Activated T-helper 17 cell treated with anti-CD3 and anti-CD28 coated beads, Interleukin-2, amount 50 U/mL, for 72 hours (primary cell): ENCODE measurements around the gene FOXE1. TPM values are rescaled to one million over a fixed set of nuclear protein-coding genes. Genes with fewer than 3 reads are reported as not detected.

Experiments
- ATAC-seq: fragments of 150-1000 bp; cut with Tn5 transposase; replicated peaks from 2 replicates; pipeline ENCODE4 v1.10.0; 2021; ENCODE audit warnings: mild to moderate bottlenecking, moderate library complexity
- H3K27ac Mint-ChIP-seq: one replicate; pipeline ENCODE4 v1.8.0; 2022; ENCODE audit warnings: mixed read lengths
- H3K27me3 Mint-ChIP-seq: one replicate; pipeline ENCODE4 v1.8.0; 2022; ENCODE audit warnings: mixed read lengths
- H3K36me3 Mint-ChIP-seq: one replicate; pipeline ENCODE4 v1.8.0; 2022; ENCODE audit warnings: low read depth, mild to moderate bottlenecking, mixed read lengths
- H3K4me1 Mint-ChIP-seq: one replicate; pipeline ENCODE4 v1.8.0; 2022; ENCODE audit warnings: mixed read lengths
- H3K4me3 Mint-ChIP-seq: one replicate; pipeline ENCODE4 v1.8.0; 2022; ENCODE audit warnings: mild to moderate bottlenecking, mixed read lengths
- H3K9me3 Mint-ChIP-seq: one replicate; pipeline ENCODE4 v1.8.0; 2022; ENCODE audit warnings: mixed read lengths
- total RNA-seq, 2 donors: library from RNA; stranded (reverse); gene quantifications; one replicate each; pipeline ENCODE4 v1.2.3, GENCODE V29; 2022

FOXE1 gene
- total RNA-seq, 2 donors from 2014 or later = not detected

GRCh38 chr9:97840521-97840920 lies 12.5 kb upstream of the FOXE1 start:
- Mint-ChIP-seq H3K4me3 (no peak overlapping the region), H3K27me3 (peaks cover 58% of the 10 kb centered on the region), H3K36me3 (no peaks in the 10 kb centered on the region), H3K27ac (no peak overlapping the region), H3K9me3 (no peaks in the 10 kb centered on the region), H3K4me1 (no peaks in the 10 kb centered on the region)
- ATAC-seq = no peak

- no peak overlapping the region for H3K4me3 Mint-ChIP-seq
- no peaks in the 10 kb centered on the region for H3K4me1 Mint-ChIP-seq
- no peaks in the 10 kb centered on the region for H3K36me3 Mint-ChIP-seq
- H3K27ac Mint-ChIP-seq = no peak overlapping the region
- H3K27me3 Mint-ChIP-seq = peaks cover 58% of the 10 kb centered on the region
- H3K9me3 Mint-ChIP-seq = no peaks in the 10 kb centered on the region
- ATAC-seq = peak; percentile 16
Measured at GRCh38 chr9:97842960-97843359, 10.1 kb upstream of the FOXE1 start.

DNA sequence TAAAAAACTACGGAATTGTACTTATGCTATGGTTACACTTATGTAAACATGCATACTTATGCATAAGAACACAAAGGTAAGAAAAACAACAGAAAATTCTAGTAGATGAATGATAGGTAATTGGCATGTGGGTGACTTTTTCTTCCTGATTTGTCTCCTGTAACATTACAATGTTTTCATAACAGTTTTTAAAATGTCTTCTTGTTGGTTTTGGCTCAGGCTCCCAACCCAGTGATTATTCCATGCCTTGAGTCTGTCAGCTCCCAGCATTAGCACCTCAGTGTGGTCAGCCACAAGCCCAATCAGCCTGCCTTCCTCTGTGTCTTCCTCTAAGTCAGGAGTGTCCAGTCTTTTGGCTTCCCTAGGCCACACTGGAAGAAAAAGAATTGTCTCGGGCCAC lies 7.9 kb upstream of the FOXE1 start:
- no peaks in the 10 kb centered on the region for H3K36me3 Mint-ChIP-seq
- H3K4me3 Mint-ChIP-seq = no peak overlapping the region
- no peak overlapping the region for H3K27ac Mint-ChIP-seq
- no peak for ATAC-seq
- peaks cover 66% of the 10 kb centered on the region for H3K27me3 Mint-ChIP-seq
- H3K4me1 Mint-ChIP-seq = no peaks in the 10 kb centered on the region
- no peaks in the 10 kb centered on the region for H3K9me3 Mint-ChIP-seq

- Mint-ChIP-seq H3K27ac (no peak overlapping the region), H3K36me3 (no peaks in the 10 kb centered on the region), H3K4me1 (no peaks in the 10 kb centered on the region), H3K9me3 (no peaks in the 10 kb centered on the region), H3K4me3 (no peak overlapping the region), H3K27me3 (peaks cover 68% of the 10 kb centered on the region)
- no peak for ATAC-seq
Measured at GRCh38 chr9:97845763-97846162, 7.3 kb upstream of the FOXE1 start.

- Mint-ChIP-seq H3K27me3 (peaks cover 67% of the 10 kb centered on the region), H3K36me3 (no peaks in the 10 kb centered on the region), H3K4me3 (no peak overlapping the region), H3K9me3 (no peaks in the 10 kb centered on the region), H3K4me1 (no peaks in the 10 kb centered on the region), H3K27ac (no peak overlapping the region)
- ATAC-seq = no peak
Measured at GRCh38 chr9:97846347-97846746, 6.7 kb upstream of the FOXE1 start.

GRCh38 chr9:97847474-97848214 lies 5.4 kb upstream of the FOXE1 start:
- Mint-ChIP-seq H3K27ac (no peak overlapping the region), H3K9me3 (no peaks in the 10 kb centered on the region), H3K36me3 (no peaks in the 10 kb centered on the region), H3K4me3 (peak overlapping the region; percentile 66), H3K27me3 (peaks cover 65% of the 10 kb centered on the region), H3K4me1 (peaks cover 4% of the 10 kb centered on the region)
- no peak for ATAC-seq

DNA sequence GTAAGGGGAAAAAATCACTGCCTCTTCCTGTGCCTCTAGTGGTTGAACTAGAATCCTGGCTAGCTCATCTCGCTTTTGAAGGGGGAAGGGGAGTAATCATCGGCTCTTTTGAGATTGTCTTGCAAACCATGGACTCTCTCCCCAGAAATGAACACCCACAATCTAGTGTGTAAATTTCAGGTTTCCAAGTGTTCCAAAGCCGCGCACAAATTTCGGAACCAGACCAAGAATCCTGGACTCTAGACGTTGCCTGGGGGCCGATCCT lies 4.9 kb upstream of the FOXE1 start:
- no peak for ATAC-seq
- Mint-ChIP-seq H3K4me1 (peaks cover 4% of the 10 kb centered on the region), H3K9me3 (no peaks in the 10 kb centered on the region), H3K36me3 (no peaks in the 10 kb centered on the region), H3K4me3 (peak overlapping the region; percentile 66), H3K27ac (no peak overlapping the region), H3K27me3 (peaks cover 62% of the 10 kb centered on the region)

GRCh38 chr9:97848480-97849237 lies 4.4 kb upstream of the FOXE1 start:
- ATAC-seq = peak; percentile 15
- peak overlapping the region; percentile 66 for H3K4me3 Mint-ChIP-seq
- peaks cover 59% of the 10 kb centered on the region for H3K27me3 Mint-ChIP-seq
- no peaks in the 10 kb centered on the region for H3K9me3 Mint-ChIP-seq
- no peak overlapping the region for H3K27ac Mint-ChIP-seq
- H3K36me3 Mint-ChIP-seq = no peaks in the 10 kb centered on the region
- peaks cover 4% of the 10 kb centered on the region for H3K4me1 Mint-ChIP-seq

DNA sequence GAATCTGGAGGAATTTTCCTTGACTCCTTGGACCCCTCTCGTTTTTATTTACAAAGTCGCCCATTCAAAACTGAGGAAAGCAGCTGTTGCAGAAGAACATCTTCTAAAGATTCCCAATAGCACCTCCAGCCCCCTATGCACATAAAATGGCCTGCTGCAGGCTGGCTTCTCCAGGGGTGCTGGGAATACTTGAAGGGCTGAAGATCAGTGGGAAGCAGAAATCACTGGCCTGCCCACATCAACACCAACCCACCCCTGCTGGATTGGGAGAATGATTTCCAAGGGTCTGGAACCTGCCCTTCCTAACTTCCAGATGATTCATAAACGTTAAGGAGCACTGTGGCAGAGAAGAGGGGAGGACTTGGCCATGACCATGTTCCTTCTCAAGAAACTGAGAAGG lies 3.0 kb upstream of the FOXE1 start:
- Mint-ChIP-seq H3K27me3 (peaks cover 63% of the 10 kb centered on the region), H3K27ac (no peak overlapping the region), H3K4me3 (peak overlapping the region; percentile 66), H3K9me3 (no peaks in the 10 kb centered on the region), H3K4me1 (peaks cover 4% of the 10 kb centered on the region), H3K36me3 (no peaks in the 10 kb centered on the region)
- no peak for ATAC-seq

DNA sequence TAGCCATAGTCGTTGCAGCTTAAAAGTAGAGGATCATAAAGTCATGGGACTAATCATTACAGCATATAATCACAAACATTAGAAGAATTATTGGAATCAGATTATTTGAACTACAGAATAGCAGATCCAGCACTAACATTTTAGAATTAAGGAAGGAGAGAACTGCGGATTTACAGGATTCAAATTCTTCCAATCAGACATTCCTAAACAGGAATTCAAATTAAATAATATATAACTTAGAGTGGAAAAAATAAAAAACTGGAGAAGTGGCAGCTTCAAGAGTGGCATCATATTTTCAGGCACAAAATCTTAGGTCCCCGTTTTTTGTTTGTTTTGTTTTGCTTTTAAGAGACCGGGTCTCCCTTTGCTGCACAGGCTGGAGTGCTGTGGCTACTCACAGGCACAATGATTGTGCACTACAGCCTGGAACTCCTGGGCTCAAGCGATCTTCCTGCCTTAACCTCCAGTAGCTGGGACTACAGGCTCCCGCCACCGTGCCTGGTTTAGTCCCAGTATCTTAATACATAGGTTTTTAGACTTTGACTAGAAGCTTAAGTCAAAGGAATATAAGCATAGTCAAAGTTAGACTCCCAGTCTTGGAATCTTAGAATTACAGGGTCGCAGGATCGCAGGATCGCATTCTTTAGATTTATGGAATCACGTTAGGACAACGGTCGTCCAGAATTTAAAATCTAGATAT lies 2.1 kb upstream of the FOXE1 start:
- H3K36me3 Mint-ChIP-seq = no peaks in the 10 kb centered on the region
- peaks cover 4% of the 10 kb centered on the region for H3K4me1 Mint-ChIP-seq
- no peaks in the 10 kb centered on the region for H3K9me3 Mint-ChIP-seq
- H3K4me3 Mint-ChIP-seq = no peak overlapping the region
- no peak overlapping the region for H3K27ac Mint-ChIP-seq
- ATAC-seq = no peak
- H3K27me3 Mint-ChIP-seq = peaks cover 61% of the 10 kb centered on the region

DNA sequence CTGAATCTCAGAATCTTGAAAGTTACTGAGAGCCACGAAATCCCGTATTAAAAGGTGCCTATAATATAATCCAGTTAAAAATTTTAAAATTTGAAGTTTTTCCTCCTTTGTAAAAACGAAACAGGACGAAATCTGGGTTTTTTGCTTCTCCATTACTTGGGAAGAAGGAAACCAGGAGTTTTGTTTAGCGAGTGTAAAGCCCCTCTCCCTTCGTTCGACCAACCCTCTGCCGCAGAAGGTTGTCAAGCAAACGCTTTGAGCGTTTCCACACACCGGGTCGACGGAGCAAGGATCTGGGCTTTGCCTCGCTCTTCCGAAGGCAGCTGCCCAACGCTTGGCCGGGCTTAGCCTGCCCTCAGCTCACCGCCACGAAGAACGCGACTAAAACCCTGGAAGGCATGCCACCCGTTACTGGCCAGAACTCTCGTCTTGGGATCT lies 1.6 kb upstream of the FOXE1 start:
- Mint-ChIP-seq H3K4me1 (peaks cover 4% of the 10 kb centered on the region), H3K27ac (no peak overlapping the region), H3K36me3 (no peaks in the 10 kb centered on the region), H3K4me3 (no peak overlapping the region), H3K27me3 (peaks cover 62% of the 10 kb centered on the region), H3K9me3 (no peaks in the 10 kb centered on the region)
- ATAC-seq = no peak

DNA sequence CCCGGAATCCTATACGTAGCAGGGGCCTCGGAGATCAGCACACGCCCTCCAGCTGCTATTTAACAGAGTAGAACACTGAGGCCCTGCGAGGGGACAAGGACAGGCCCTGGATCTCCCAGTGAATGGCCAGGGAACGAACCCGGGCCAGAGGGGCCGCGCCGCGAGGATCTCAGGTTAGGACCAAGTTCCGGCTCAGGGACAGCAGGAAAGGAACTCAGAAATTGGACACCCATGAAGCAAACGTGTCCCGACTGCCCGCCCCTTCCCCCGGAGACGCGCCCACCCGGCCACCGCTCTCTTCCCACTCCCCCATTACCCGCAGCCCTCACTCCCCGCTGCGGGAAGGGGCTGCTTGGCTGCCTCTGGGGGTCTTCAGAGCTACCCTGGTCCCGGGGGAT lies 1.0 kb upstream of the FOXE1 start:
- no peaks in the 10 kb centered on the region for H3K9me3 Mint-ChIP-seq
- ATAC-seq = no peak
- no peak overlapping the region for H3K27ac Mint-ChIP-seq

GRCh38 chr9:97852399-97853055 lies 499 bp upstream of the FOXE1 start:
- no peaks in the 10 kb centered on the region for H3K9me3 Mint-ChIP-seq
- peak overlapping the region; percentile 37 for H3K4me3 Mint-ChIP-seq
- peaks cover 63% of the 10 kb centered on the region for H3K27me3 Mint-ChIP-seq
- H3K27ac Mint-ChIP-seq = no peak overlapping the region
- peaks cover 4% of the 10 kb centered on the region for H3K4me1 Mint-ChIP-seq
- no peak for ATAC-seq
- H3K36me3 Mint-ChIP-seq = no peaks in the 10 kb centered on the region

More for the DNA sequence above, 1.0 kb upstream of the FOXE1 start:
- peak overlapping the region; percentile 37 for H3K4me3 Mint-ChIP-seq
- peaks cover 4% of the 10 kb centered on the region for H3K4me1 Mint-ChIP-seq
- H3K27me3 Mint-ChIP-seq = peaks cover 63% of the 10 kb centered on the region
- H3K36me3 Mint-ChIP-seq = no peaks in the 10 kb centered on the region

GRCh38 chr9:97853844-97854695 lies 1.0 kb downstream of the FOXE1 start:
- H3K36me3 Mint-ChIP-seq = no peaks in the 10 kb centered on the region
- ATAC-seq = peak; percentile 79
- H3K4me1 Mint-ChIP-seq = peaks cover 4% of the 10 kb centered on the region
- peaks cover 61% of the 10 kb centered on the region for H3K27me3 Mint-ChIP-seq
- no peaks in the 10 kb centered on the region for H3K9me3 Mint-ChIP-seq
- H3K27ac Mint-ChIP-seq = no peak overlapping the region
- peak overlapping the region; percentile 79 for H3K4me3 Mint-ChIP-seq
